GM21619 (cell line): ENCODE data around the gene ANKRD30B.
"Not testable (repeated sequence)": the region's sequence is repeated elsewhere in the genome, so short reads cannot be mapped to it uniquely, and the experiment has no call there.

Source experiments
- ATAC-seq: cut with Tn5 transposase; IDR thresholded peaks from one replicate; pipeline ENCODE4 v1.9.1; 2021; ENCODE audit not compliant: unreplicated experiment

The ANKRD30B gene

DNA sequence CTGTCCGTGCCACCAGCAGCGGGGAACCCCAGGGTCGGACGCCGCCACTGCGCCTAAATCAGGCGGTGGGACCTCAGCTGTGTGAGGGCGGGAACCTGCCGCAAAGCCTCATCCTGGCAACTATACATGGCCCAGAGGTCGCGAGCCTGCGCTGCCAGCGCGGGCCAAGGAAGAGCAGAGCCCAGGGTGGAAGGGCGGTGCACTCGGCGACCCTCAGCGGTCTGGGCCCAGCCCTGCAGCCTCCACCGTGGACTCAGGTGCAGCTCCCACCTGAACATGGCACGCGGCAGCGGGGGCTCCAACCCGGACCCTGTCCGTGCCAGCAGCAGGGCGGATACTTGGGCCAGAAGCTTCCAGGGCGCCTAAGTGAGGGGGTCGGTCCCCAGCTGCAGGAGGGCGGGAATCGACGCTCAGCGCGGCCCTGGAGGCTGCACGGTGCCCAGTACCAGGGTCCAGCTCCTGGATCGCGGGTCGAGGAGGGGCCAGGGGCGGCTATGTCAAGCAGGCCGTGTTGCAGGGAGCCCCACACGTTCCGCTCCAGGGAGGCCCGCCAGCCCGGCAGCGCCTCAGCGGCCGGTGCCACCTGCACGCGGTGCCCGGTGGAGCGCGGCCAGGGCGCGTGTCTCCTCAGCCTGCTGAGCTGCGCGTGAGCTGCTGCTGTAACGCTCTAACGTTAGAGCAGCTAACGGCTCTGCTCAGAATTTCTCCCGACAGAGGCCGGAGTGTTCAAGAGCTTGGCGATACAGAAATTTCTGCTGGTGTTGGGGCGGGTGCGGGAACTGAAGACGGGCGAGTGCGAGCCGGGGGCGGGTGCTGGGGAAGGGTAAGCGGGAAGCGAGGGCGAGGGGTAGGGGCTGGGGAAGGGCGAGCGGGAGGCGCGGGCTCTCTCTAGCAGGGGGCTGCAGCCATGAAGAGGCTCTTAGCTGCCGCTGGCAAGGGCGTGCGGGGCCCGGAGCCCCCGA, at the start of gene ANKRD30B:
Gene ANKRD30B, plus strand, starts transcription at position 660 of the 962 bp plus-strand sequence. Its CDS starts 248 bp downstream, at position 908.
- ATAC-seq: no peak

DNA sequence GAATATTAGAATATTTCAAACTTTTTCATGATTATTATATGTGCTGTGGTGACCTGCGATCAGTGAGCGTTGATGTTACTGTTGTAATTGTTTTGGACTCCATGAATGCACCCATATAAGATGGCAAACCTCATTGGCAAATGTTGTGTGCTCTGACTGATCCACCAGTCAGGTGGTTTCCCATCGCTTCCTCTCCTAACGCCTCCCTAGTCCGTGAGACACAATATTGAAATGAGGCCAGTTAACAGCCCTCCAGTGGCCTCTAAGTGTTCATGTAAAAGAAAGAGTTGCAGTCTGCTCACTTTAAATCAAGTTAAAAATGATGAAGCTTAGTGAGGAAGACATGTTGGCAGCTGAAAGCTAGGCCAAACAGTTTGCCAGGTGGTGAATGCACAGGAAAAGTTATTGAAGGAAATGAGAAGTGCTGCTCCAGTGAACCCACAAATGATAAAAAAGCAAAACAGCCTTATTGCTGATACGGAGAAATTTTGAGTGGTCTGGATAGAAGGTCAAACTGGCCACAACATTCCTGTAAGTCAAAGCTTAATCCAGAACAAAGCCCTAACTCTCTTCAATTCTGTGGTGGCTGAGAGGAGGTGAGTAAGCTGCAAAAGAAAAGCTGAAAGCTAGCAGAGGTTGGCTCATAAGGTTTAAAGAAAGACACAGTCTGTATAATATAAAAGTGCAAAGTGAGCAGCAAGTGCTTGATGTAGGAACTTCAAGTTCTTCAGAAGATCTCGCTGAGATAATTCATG, 46.5 kb upstream of the ANKRD30B start:
- not testable (repeated sequence) for ATAC-seq

- ATAC-seq: not testable (repeated sequence)
Observed at GRCh38 chr18:14709761-14710160, 38.2 kb upstream of the ANKRD30B start.

- ATAC-seq: not testable (repeated sequence)
Observed at GRCh38 chr18:14721569-14721968, 26.4 kb upstream of the ANKRD30B start.

DNA sequence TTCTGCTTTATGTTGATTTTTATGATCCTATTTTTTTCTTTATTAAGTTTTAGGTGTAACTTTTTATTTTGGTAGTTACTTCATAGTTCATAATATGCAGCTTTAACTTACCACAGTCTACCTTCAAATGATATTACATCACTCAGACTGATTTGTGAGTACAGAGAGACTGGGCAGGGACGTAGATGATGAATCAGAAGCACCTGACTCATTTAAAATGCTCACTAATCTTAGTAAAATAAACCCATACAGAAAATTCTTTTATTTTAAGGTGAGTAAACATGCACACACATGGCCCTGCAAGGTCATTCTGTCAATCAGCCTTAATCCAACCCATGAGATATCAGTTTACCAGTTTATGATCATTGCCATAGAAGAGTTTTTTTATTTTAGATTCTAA, 8.9 kb upstream of the ANKRD30B start:
- ATAC-seq: not testable (repeated sequence)

GRCh38 chr18:14746897-14747296, 1.1 kb upstream of the ANKRD30B start:
- no peak for ATAC-seq

GRCh38 chr18:14748496-14748895, 524 bp downstream of the ANKRD30B start:
- no peak for ATAC-seq

GRCh38 chr18:14763566-14763965, 15.6 kb downstream of the ANKRD30B start:
- not testable (repeated sequence) for ATAC-seq

- no peak for ATAC-seq
Observed at GRCh38 chr18:14767474-14767873, 19.5 kb downstream of the ANKRD30B start.

- no peak for ATAC-seq
Observed at GRCh38 chr18:14768241-14768640, 20.3 kb downstream of the ANKRD30B start.

- ATAC-seq: no peak
Observed at GRCh38 chr18:14769381-14769780, 21.4 kb downstream of the ANKRD30B start.

- ATAC-seq: no peak
Observed at GRCh38 chr18:14776801-14777200, 28.8 kb downstream of the ANKRD30B start.

DNA sequence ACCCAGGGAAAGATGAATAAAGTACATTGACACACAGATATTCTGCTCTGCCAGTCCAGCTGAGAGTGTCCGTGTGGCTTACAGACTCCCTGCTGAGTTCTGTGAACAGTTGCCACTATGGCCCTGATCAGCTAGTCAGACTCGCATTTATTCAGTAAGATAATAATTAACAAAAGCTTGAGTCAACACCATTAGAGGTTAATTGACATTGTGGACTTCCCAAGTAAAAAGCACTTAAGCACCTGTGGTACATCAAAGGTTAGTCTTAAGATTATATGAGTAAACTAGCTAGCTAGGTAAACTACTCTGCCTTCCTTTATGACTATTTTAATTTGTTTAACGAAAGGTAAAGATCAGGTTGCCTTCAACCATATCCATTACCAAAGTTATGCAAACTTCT, 33.7 kb downstream of the ANKRD30B start:
- no peak for ATAC-seq

DNA sequence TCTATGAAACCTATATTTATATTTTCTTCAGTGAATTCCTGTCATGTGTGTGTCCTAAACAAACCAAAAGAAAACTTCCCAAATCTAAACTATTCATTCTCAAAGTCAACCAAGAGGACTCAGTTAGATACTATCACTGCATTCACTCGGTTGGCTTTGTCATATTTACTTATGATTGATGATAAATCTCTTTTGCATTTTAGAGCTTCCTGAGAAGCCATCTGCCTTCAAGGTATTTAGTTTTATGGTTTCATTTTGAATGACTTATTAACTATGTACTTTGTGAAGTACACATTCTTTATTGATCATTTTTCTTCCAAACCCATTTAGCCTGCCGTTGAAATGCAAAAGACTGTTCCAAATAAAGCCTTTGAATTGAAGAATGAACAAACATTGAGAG, 36.2 kb downstream of the ANKRD30B start:
- ATAC-seq: no peak

DNA sequence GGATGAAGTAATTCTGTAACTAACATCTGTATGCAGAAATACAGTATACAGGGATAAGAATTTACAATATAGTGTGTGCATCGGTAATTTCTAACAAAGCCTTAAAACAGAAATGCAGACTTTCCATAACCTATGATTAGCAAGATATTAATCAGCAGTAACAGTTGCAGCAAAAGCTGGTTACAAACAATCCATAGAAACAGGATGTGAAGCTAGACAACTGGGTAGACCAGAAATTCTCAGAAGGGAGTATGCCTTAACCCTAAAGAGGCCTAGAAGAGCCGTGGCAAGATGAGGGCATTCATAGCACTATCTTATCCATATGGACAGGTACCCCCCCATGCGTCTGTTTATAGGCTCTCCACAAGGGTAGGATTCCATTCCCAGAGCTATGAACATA, 48.9 kb downstream of the ANKRD30B start:
- ATAC-seq: not testable (repeated sequence)

DNA sequence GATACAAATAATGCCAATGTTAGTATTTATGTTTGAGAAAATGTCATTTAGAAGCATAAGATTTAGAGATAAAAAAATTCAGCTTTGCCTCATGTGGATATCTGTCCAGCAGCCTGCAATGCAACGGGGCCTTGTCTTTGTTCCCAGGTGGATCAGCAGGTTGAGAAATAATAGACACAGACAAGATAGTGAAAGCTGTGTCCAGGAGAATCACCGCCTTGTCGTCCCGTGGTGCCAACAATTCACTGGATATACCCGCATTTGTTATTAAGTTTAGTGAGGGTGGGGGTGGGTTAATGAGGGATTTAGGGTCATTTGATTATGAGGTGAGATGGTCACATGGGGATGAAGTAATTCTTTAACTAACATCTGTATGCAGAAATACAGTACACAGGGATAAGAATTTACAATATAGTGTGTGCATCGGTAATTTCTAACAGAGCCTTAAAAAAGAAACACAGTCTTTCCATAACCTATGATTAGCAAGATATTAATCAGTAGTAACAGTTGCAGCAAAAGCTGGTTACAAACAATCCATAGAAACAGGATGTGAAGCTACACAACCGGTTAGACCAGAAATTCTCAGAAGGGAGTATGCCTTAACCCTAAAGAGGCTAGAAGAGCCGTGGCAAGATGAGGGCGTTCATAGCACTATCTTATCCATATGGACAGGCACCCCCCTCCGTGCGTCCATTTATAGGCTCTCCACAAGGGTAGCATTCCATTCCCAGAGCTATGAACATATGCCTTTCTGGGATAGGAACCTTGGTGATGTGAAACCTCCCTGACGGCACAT, 50.2 kb downstream of the ANKRD30B start:
- ATAC-seq: not testable (repeated sequence)

GRCh38 chr18:14811081-14811480, 63.1 kb downstream of the ANKRD30B start:
- not testable (repeated sequence) for ATAC-seq

- not testable (repeated sequence) for ATAC-seq
Observed at GRCh38 chr18:14826972-14827632, 79.1 kb downstream of the ANKRD30B start.

- not testable (repeated sequence) for ATAC-seq
Observed at GRCh38 chr18:14841607-14842006, 93.6 kb downstream of the ANKRD30B start.

DNA sequence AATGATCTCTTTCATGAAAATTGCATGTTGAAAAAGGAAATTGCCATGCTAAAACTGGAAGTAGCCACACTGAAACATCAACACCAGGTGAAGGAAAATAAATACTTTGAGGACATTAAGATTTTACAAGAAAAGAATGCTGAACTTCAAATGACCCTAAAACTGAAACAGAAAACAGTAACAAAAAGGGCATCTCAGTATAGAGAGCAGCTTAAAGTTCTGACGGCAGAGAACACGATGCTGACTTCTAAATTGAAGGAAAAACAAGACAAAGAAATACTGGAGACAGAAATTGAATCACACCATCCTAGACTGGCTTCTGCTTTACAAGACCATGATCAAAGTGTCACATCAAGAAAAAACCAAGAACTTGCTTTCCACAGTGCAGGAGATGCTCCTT, 103.6 kb downstream of the ANKRD30B start:
- ATAC-seq: not testable (repeated sequence)
